Measurements from ENCODE around the gene BPIFA1.

- TF ChIP-seq EP300 (IDR thresholded peaks at IDR 0.05) (no peak), POLR2A (IDR thresholded peaks at IDR 0.05) (no peak)
Measured at GRCh38 chr20:33291416-33291815, 55.6 kb downstream of the BPIFA1 start.
